Spleen (tissue), 11 donors: ENCODE measurements around the gene CIPC. TPM values are rescaled to one million over a fixed set of nuclear protein-coding genes. Genes with fewer than 3 reads are reported as not detected.

Source experiments
- DNase-seq: peaks from one replicate; pipeline ENCODE4 v3.0.0-alpha.2; 2020
- H3K27ac ChIP-seq, 8 donors: fragments of 200-600 bp; sonication (generic) in 7 of 8; 1 replicate in 4 of 8; 2 replicates in 4 of 8; pipeline versions ENCODE4 v1.5.0 to v1.8.0; 2016 to 2021; ENCODE audit warnings: inconsistent platforms in 4 of 8, mild to moderate bottlenecking in 4 of 8, moderate library complexity in 1 of 8
- H3K27me3 ChIP-seq, 7 donors: fragments of 200-600 bp; sonication (generic) in 6 of 7; replicated peaks in 1 of 7; 1 replicate in 4 of 7; 2 replicates in 3 of 7; pipeline versions ENCODE4 v1.5.0 to v1.8.0; 2016 to 2021; ENCODE audit warnings: inconsistent platforms in 3 of 7, mild to moderate bottlenecking in 1 of 7
- H3K36me3 ChIP-seq, 6 donors: fragments of 200-600 bp; sonication (generic) in 5 of 6; 1 replicate in 4 of 6; 2 replicates in 2 of 6; pipeline versions ENCODE4 v1.5.0 to v1.8.0; 2016 to 2021; ENCODE audit warnings: inconsistent platforms in 2 of 6
- H3K4me1 ChIP-seq, 6 donors: fragments of 200-600 bp; sonication (generic) in 5 of 6; 1 replicate in 3 of 6; 2 replicates in 3 of 6; pipeline versions ENCODE4 v1.5.0 to v1.8.0; 2016 to 2021; ENCODE audit warnings: inconsistent platforms in 3 of 6
- H3K4me3 ChIP-seq, 8 donors: fragments of 200-600 bp; sonication (generic) in 7 of 8; 1 replicate in 4 of 8; 2 replicates in 4 of 8; pipeline versions ENCODE4 v1.5.0 to v1.8.0; 2016 to 2021; ENCODE audit warnings: inconsistent platforms in 4 of 8, mild to moderate bottlenecking in 4 of 8, moderate library complexity in 2 of 8
- H3K9me3 ChIP-seq, 8 donors: fragments of 200-600 bp; sonication (generic) in 7 of 8; 1 replicate in 4 of 8; 2 replicates in 4 of 8; pipeline versions ENCODE4 v1.5.0 to v1.8.0; 2016 to 2021; ENCODE audit warnings: inconsistent platforms in 4 of 8
- POLR2A ChIP-seq, 3 donors: fragments of 450-650 bp; IDR thresholded peaks; one replicate each; pipeline ENCODE4 v1.5.1; 2017; ENCODE audit warnings: antibody characterized with exemption in 3 of 3, mild to moderate bottlenecking in 1 of 3
- POLR2AphosphoS5 ChIP-seq, 3 donors: sonication (generic); formaldehyde crosslinking; IDR thresholded peaks; one replicate each; pipeline ENCODE4 v1.5.1; 2017; ENCODE audit warnings: antibody characterized with exemption in 3 of 3
- WGBS, 5 donors: extraction: QIAGEN DNeasy Blood & Tissue Kit in 3 of 5; methylation state at CpG; one replicate each; pipeline versions ENCODE4 v1.1.5 to v1.1.7; 2013 to 2018; 5-methylcytosine and 5-hydroxymethylcytosine counted together
- intact Hi-C: fragments of 100-400 bp; cut with DNase I; formaldehyde crosslinking; loops from one replicate; pipeline ENCODE4 v1.15.0; 2023; ENCODE audit warnings: low total_unique reads
- polyA plus RNA-seq, 3 donors: library from polyadenylated mRNA; stranded (reverse); fragments of 200-250 nt; gene quantifications; one replicate each; pipeline ENCODE4 v1.2.1, GENCODE V29; 2013
- total RNA-seq, 7 donors: library from RNA; depleted of rRNA in 3 of 7; stranded (reverse); fragments of >200 nt in 3 of 7; fragmentation: NEBNext Ultra II Directional in 4 of 7; extraction: Animal tissue kit (Norgen Biotek cat#: 25700) in 4 of 7; gene quantifications; one replicate each; pipeline versions ENCODE4 v1.1.0 to v1.2.1, GENCODE V29; 2016 to 2021
- TF ChIP-seq, protein P1 (sequence below), 11 experiments: fragments of 200-600 bp in 7 of 11; fragments of 450-650 bp in 4 of 11; sonication (generic) in 4 of 11; IDR thresholded peaks in 8 of 11; conservative IDR thresholded peaks in 3 of 11; 1 replicate in 7 of 11; 2 replicates in 4 of 11; pipeline versions ENCODE4 v1.4.0 to v1.8.0; 2016 to 2021; ENCODE audit warnings: antibody characterized with exemption in 11 of 11, inconsistent platforms in 4 of 11, mild to moderate bottlenecking in 1 of 11
- donor health status: healthy with polysubstance abuse.
- donor health status: DM: no; HTN: no; CAD: no; lungs with moderate emphysema.
- donor health status: DM: no; HTN: no; CAD: no.
- donor health status: Bipolar disorder and iron deficiency.
- donor health status: healthy.
- donor health status: DM: no; HTN: no; CAD: no.
- donor health status: DM: yes; HTN: yes; CAD: no.

CIPC gene
- total and polyA plus RNA-seq, 10 donors, result 4.2 to 33.8 (median 17.7) TPM

DNA sequence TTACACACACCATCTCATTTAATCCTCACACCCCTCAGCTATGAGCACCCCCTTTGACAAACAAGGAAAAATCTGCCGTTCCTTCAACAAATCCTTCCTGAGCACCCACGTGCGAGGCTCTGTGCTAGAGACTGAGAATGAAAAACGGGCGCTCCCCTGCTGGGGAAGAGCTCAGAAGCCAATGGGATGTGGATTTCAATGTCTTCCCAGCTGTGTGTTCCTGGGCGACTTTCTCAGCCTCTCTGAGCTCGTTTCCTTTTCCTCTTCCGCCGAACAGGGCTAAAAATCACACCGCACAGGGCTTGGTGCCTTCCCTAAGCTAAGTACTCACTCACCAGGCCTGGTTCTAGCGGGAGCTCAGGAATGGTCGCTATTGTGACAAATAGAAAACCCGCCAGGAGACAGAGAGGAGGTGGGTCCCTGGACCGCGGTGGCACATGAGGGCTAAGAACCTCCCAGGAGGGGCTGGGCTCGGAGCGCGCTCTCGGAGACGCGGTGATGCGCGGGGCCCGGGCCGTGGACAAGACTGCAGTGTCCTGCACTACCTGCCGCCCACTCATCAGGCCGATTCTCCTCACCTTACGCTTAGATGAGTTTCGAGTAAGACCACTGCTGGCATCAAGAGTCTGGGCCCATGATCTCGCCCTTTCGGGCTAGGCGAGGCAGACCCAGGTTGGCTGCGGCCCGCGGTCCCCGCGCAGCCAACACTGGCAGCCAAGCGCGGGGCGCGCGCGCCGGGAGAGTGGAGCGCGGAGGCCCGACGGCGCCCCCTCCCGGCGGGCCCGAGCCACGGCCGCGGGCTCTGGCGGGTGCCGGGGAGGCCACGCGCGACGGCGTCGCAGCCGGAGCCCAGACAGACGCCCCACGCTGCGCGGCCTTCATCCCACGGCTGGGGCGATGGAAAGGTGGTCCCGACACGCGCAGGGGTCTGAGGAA is 26.6 kb downstream of the CIPC start:
- 5 to 10% (median 6%) methylated on average over 32 to 73 of the region's 73 CpGs for WGBS, 5 donors
- H3K27ac ChIP-seq, result peak overlapping the region in 7 of 8 donors; percentile 47 to 92 (median 83)
- no peaks in the 10 kb centered on the region for H3K9me3 ChIP-seq
- H3K36me3 ChIP-seq, result no peaks in the 10 kb centered on the region
- peaks cover 44 to 63% (median 55%) of the 10 kb centered on the region in 6 donors for H3K4me1 ChIP-seq
- H3K27me3 ChIP-seq, result peaks cover 0 to 36% (median 6%) of the 10 kb centered on the region in 7 donors
- TF ChIP-seq, protein P1, sequence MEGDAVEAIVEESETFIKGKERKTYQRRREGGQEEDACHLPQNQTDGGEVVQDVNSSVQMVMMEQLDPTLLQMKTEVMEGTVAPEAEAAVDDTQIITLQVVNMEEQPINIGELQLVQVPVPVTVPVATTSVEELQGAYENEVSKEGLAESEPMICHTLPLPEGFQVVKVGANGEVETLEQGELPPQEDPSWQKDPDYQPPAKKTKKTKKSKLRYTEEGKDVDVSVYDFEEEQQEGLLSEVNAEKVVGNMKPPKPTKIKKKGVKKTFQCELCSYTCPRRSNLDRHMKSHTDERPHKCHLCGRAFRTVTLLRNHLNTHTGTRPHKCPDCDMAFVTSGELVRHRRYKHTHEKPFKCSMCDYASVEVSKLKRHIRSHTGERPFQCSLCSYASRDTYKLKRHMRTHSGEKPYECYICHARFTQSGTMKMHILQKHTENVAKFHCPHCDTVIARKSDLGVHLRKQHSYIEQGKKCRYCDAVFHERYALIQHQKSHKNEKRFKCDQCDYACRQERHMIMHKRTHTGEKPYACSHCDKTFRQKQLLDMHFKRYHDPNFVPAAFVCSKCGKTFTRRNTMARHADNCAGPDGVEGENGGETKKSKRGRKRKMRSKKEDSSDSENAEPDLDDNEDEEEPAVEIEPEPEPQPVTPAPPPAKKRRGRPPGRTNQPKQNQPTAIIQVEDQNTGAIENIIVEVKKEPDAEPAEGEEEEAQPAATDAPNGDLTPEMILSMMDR (IDR thresholded peaks at IDR 0.05 in 8 of 11, conservative IDR thresholded peaks at IDR 0.05 in 3 of 11), result peak in 9 of 11 experiments; percentile 15 to 91 (median 81)
- TF ChIP-seq POLR2AphosphoS5 (IDR thresholded peaks at IDR 0.05), result peak; percentile 42 to 76 (median 74)
- TF ChIP-seq POLR2A (IDR thresholded peaks at IDR 0.05), result no peak
- intact Hi-C loops, result no loop called here
- peak overlapping the region; percentile 36 to 68 (median 50) for H3K4me3 ChIP-seq
- peak; percentile 92 for DNase-seq

DNA sequence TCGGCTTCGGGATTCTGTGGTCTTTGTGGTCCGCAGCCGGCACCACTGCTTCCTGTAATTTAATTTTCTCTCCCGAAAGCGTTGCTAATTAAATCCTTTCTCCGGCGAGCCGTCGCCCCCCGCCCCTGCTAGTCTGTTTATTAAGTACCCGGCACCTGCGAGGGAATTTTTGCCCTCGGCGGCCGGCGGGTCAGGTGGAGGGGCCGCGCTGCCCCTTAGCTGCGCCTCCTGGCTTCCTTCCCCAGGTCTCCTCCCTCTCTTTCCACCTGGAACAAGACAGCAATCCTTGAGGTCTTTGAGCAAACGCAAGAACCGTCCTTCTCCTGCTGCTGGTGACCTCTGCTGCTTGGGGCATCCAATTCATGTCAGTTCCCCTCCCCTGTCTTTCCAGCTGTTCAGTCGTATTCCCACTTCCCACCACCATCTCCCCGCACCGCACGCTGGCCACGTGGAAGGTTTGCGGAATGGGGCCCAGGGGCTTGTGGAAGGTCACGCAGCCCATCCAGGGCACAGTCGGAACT is 27.3 kb downstream of the CIPC start:
- Histone ChIP-seq H3K4me3 (peak overlapping the region in 7 of 8 donors; percentile 36 to 68 (median 51)), H3K36me3 (no peaks in the 10 kb centered on the region), H3K27me3 (peaks cover 0 to 38% (median 6%) of the 10 kb centered on the region in 7 donors), H3K9me3 (no peaks in the 10 kb centered on the region), H3K4me1 (peaks cover 39 to 56% (median 49%) of the 10 kb centered on the region in 6 donors), H3K27ac (peak overlapping the region in 4 of 8 donors; percentile 32 to 87 (median 84))
- TF ChIP-seq, protein P1 (IDR thresholded peaks at IDR 0.05 in 8 of 11, conservative IDR thresholded peaks at IDR 0.05 in 3 of 11), result peak in 5 of 11 experiments; percentile 19 to 53 (median 47)
- TF ChIP-seq POLR2AphosphoS5 (IDR thresholded peaks at IDR 0.05) (no peak), POLR2A (IDR thresholded peaks at IDR 0.05) (no peak)
- intact Hi-C loops, result no loop called here
- 14 to 17% (median 14%) methylated on average over 26 to 30 of the region's 30 CpGs for WGBS, 5 donors
- no peak for DNase-seq

DNA sequence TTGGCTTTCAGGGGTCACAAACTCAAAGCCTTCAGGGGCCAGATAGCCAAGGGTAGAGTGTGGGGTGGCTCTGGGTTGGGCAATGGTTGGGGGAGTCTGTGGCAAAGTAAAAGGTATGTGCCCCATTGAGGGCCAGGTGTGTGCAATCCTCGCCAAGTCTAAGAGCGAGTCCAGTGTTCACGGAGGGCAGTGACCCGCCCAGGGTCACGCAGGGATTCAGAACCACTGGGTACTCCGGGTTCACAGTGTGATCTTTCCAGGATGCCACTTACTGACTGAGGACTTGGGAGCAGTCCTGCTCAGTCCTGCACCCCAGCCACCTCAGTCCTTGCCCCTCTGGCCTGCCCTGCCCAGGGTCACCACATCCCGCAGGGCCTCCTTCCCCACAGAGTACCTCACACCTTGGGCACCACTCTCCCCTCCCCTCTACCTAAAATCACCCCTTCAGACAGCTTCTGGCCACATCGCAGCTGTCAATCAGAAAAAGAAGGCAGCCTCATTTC is 27.8 kb downstream of the CIPC start:
- peaks cover 35 to 50% (median 44%) of the 10 kb centered on the region in 6 donors for H3K4me1 ChIP-seq
- no peak for DNase-seq
- peaks cover 0 to 43% (median 6%) of the 10 kb centered on the region in 7 donors for H3K27me3 ChIP-seq
- TF ChIP-seq POLR2A (IDR thresholded peaks at IDR 0.05), result no peak
- no peak for TF ChIP-seq POLR2AphosphoS5 (IDR thresholded peaks at IDR 0.05)
- 87 to 96% (median 90%) methylated on average over 7 to 8 of the region's 8 CpGs for WGBS, 5 donors
- no peaks in the 10 kb centered on the region for H3K9me3 ChIP-seq
- intact Hi-C loops, result no loop called here
- H3K36me3 ChIP-seq, result no peaks in the 10 kb centered on the region
- no peak overlapping the region for H3K27ac ChIP-seq
- no peak overlapping the region for H3K4me3 ChIP-seq

DNA sequence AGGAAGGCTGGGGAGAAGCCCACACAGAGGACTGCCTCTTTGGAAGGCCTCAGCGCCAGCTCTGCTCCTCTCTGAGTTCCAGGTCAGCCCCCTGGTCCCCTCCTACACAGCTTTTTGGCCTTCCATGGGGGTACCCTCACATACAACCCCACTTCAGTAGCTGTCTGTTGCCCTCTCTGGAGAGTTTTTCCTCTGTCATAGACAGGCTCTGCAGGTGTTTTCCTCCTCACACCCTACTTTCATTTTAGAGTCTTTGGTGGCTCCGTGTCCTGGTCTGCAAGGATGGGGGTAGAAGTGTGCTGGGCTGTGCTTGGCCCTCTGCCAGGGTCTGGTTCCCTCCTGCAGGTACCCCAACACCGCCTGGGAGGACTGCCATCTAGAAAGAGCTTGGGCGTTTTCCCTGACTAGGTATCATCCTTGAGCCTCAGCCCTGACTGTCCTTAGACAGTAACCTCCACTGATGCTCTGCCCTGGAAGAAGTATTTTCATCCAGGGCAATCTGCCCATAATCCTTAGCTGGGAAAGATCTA is 28.5 kb downstream of the CIPC start:
- Histone ChIP-seq H3K4me1 (peaks cover 30 to 44% (median 40%) of the 10 kb centered on the region in 6 donors), H3K9me3 (no peaks in the 10 kb centered on the region), H3K27ac (no peak overlapping the region), H3K4me3 (no peak overlapping the region), H3K36me3 (no peaks in the 10 kb centered on the region), H3K27me3 (peaks cover 0 to 45% (median 6%) of the 10 kb centered on the region in 7 donors)
- no peak for DNase-seq
- no peak for TF ChIP-seq POLR2AphosphoS5 (IDR thresholded peaks at IDR 0.05)
- TF ChIP-seq, protein P1 (IDR thresholded peaks at IDR 0.05 in 8 of 11, conservative IDR thresholded peaks at IDR 0.05 in 3 of 11), result no peak
- no peak for TF ChIP-seq POLR2A (IDR thresholded peaks at IDR 0.05)
- intact Hi-C loops, result no loop called here
- WGBS, 5 donors, result 65 to 89% (median 82%) methylated on average over 4 of the region's 4 CpGs
